H1 (cell line): ENCODE data around the gene CHSY1. TPM values are rescaled to one million over a fixed set of nuclear protein-coding genes. Genes with fewer than 3 reads are reported as not detected.

Experiments used
- JUN ChIP-seq: IDR thresholded peaks from 2 replicates; pipeline ENCODE4 v1.6.1; 2011; ENCODE audit warnings: low read depth, mild to moderate bottlenecking, improper control_type of control experiment, low read length
- SP2 ChIP-seq: IDR thresholded peaks from 2 replicates; pipeline ENCODE4 v1.6.1; 2012; ENCODE audit warnings: mild to moderate bottlenecking, low read length, inconsistent platforms
- polyA plus RNA-seq, 7 experiments: library from polyadenylated mRNA; depleted of rRNA in 3 of 7; stranded (reverse) in 5 of 7; unstranded in 2 of 7; fragments of >200 nt in 5 of 7; fragments of 200-250 nt in 2 of 7; gene quantifications; 1 replicate in 5 of 7; 2 replicates in 1 of 7; 4 replicates in 1 of 7; pipeline versions ENCODE4 v1.2.1 to v1.2.3, GENCODE V29; 2011 to 2013; ENCODE audit warnings: missing spikeins in 2 of 7, mixed read lengths in 2 of 7
- total RNA-seq: library from RNA; stranded (reverse); fragmentation: NEBNext Ultra II Directional; extraction: Animal tissue kit (Norgen Biotek cat#: 25700); gene quantifications from 2 replicates; pipeline ENCODE4 v1.2.1, GENCODE V29; 2021

Gene CHSY1
- total and polyA plus RNA-seq, 2 of the 8 experiments (the other 6 are each of a cell fraction or from before 2014, with no cell fraction given): 24.9 to 60.7 TPM

DNA sequence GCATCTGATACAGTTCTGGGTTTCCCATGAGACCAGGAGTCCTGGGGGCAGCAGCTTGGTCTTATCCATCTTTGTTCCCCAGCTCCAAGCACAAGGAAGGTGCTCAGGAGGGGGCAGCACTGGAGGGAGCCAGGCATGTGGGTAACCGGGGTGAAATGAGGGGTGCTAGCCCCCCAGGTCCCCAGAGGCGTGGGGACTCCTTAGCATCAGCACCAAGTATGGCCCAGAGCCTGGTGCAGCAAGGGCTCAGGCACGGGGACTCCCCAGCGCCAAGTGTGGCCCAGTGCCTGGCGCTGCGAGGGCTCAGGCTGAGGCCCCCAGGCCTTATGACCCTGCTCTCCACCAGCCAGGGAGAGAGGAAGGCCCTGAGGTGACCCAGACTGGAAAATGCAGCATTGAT is 94.1 kb downstream of the CHSY1 start (continued):
- TF ChIP-seq SP2: no peak
- TF ChIP-seq JUN: no peak
